Measurements from ENCODE around the gene FHOD3.

DNA sequence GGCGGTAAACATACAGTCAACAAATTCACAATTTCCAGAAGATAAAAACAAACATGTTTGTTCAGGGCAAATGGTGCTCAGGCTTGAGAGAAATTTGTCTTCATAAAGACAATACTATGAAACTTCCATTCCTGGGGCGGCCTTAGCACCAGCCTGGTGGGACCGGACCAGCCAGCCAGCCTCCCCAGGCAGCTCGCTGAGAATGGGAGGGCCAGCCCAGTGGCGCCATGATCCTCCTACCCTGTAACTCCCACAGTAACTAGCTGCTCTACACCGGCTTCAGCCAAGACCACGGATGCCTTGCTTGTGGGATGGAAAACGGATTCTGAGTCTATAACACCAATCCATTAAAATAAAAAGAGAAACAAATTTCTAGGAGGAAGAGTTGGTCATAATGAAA, 24.2 kb upstream of the FHOD3 start:
- TF ChIP-seq CTCF (IDR thresholded peaks at IDR 0.05): no peak
- TF ChIP-seq EP300 (IDR thresholded peaks at IDR 0.05): no peak
- TF ChIP-seq POLR2A (IDR thresholded peaks at IDR 0.05; ENCODE audit: low read depth): no peak
- no peak for TF ChIP-seq POLR2AphosphoS5 (IDR thresholded peaks at IDR 0.05)

Data from esophagus muscularis mucosa (tissue), 4 donors.